ENCODE measurements around the gene CDX2.

DNA sequence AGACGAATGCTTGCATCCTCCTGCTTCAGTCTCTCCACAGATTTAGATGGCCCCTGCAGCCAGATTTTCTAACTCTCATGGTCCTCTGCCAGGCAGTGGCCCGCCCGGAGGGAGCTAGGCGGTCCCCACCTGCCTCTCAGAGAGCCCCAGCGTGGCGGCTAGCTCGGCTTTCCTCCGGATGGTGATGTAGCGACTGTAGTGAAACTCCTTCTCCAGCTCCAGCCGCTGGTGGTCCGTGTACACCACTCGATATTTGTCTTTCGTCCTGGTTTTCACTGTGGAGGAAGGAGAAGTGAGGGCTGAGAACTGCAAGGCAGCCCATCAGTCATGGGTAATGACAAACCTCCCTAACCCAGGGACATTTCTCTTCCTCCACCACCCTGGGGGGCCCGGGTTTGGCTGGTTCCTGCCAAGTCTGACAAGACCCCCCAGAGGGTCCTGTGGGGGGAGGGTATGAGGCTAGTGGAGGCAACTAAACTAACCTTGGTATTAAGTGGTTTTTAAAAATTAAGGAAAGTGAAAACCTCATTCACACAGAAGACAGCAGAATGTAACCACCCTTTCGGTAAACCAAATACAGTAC lies 4.3 kb downstream of the CDX2 start:
- TF ChIP-seq, protein P1, sequence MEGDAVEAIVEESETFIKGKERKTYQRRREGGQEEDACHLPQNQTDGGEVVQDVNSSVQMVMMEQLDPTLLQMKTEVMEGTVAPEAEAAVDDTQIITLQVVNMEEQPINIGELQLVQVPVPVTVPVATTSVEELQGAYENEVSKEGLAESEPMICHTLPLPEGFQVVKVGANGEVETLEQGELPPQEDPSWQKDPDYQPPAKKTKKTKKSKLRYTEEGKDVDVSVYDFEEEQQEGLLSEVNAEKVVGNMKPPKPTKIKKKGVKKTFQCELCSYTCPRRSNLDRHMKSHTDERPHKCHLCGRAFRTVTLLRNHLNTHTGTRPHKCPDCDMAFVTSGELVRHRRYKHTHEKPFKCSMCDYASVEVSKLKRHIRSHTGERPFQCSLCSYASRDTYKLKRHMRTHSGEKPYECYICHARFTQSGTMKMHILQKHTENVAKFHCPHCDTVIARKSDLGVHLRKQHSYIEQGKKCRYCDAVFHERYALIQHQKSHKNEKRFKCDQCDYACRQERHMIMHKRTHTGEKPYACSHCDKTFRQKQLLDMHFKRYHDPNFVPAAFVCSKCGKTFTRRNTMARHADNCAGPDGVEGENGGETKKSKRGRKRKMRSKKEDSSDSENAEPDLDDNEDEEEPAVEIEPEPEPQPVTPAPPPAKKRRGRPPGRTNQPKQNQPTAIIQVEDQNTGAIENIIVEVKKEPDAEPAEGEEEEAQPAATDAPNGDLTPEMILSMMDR (IDR thresholded peaks at IDR 0.05), result no peak
- no peak for TF ChIP-seq POLR2AphosphoS5 (IDR thresholded peaks at IDR 0.05)
- TF ChIP-seq POLR2A (IDR thresholded peaks at IDR 0.05), result no peak
